GDM1 (cell line): Measurements from ENCODE around the gene RAPGEF1.

Experiments
- DNase-seq: peaks from one replicate; lab custom pipeline; 2025; lab: John Stamatoyannopoulos, UW

The RAPGEF1 gene

DNA sequence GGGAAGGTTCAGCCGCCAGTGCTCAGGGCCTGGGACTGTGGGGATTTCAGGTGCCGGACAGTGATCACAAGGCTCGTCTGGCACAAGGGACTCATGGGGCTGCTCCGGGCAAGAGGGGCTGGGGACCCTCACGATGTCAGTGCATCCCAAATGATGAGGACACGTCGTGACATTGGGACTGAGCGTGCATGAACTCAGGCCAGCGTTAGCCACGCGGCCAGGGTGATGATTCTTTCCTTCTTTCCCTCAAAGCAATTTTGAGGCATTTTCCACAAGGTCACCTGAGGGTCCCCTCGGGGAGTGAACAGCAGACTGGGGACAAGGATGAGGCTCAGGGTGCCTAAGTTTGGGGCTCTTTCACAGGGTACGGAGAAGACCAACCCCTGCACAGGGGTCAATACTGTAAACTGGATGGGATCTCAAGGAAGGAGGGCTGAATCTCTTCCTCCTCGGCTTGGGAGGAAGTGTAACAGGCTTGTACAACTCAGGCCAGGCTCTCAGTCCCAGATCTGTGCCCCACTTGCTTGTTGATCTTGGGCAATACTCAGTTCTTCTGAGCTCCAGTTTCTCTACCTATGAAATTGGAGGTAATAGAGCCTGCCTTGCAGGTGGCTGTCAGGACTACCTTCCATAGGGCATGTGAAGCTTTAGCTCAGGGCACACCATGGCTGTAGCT, 116.1 kb downstream of the RAPGEF1 start:
- no peak for DNase-seq

DNA sequence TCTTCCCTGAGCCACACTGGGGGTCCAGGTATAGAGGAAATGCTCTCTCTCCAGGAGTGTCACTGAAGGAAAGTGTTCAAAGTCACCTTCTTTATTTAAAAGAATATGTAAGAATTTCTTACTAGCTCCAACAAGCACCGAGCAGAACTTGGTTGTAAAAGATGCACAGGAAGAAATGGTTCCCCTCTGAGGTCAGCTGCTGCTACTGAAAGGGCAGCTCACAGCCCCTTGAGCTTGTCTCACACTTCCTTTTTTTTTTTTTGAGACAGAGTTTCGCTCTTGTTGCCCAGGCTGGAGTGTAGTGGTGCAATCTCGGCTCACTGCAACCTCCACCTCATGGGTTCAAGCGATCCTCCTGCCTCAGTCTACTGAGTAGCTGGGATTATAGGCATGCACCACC, 117.4 kb downstream of the RAPGEF1 start:
- DNase-seq: no peak

GRCh38 chr9:131621551-131622358, 118.1 kb downstream of the RAPGEF1 start:
- DNase-seq: no peak

- DNase-seq: no peak
Measured at GRCh38 chr9:131620764-131621520, 118.9 kb downstream of the RAPGEF1 start.

GRCh38 chr9:131619680-131620079, 120.2 kb downstream of the RAPGEF1 start:
- DNase-seq: no peak

DNA sequence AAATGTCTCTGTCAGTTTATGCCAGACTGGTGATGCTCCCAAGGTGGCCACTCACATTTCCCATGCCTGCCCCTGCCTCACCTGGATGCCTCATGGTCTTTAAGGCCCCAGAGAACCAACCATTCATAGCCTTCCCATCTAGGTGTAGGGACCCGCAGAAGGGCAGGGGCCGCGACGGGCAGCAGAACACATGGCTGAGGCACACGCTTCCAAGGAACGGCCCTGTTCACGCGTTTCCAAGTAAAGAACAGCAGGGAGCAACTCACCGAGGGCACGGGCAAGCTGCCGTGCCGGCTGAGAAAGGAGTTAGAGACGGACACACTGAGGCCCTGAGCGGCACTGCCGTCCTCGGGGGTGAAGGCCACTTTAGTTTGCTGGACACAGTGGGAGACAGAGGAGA, 121.1 kb downstream of the RAPGEF1 start:
- no peak for DNase-seq

DNA sequence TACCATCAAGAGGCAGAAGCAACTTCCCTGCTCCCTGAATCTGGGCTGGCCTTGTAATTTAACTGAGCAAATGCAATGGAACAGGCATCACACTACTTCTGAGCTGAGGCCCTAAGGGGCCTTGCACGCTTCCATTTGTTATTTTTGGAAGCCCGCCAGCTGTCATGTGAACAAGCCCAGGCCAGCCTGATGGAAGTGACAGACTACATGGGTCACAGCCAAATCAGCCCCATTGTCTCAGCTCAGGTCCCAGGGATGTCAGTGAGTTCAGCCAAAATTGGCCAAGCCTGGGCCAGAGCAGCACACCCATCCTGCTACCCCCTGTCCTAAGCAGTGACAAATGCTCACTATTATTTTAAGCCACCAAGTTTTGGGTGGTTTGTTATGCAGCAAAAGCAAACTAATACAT, 121.8 kb downstream of the RAPGEF1 start:
- no peak for DNase-seq

DNA sequence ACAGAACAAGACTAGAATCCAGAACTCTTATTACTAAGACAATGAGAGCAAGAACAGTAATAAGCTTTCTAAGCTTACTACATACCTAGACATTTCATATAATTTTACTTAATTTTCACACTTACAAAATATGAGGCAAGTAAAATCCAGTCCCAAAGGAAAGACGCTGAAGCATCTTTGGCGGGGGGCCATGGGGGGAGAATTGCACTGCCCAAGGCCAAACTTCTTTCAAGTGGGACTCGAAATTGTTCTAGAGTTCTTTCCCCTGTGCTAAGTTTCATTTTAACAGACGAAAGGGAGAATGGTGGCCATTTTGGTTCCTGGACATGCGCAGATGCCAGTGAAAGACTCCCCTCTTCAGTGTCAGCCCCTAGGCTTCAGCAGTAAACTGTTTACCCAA, 122.3 kb downstream of the RAPGEF1 start:
- DNase-seq: no peak

GRCh38 chr9:131616983-131617604, 122.8 kb downstream of the RAPGEF1 start:
- no peak for DNase-seq

- DNase-seq: no peak
Measured at GRCh38 chr9:131614340-131614915, 125.4 kb downstream of the RAPGEF1 start.

DNA sequence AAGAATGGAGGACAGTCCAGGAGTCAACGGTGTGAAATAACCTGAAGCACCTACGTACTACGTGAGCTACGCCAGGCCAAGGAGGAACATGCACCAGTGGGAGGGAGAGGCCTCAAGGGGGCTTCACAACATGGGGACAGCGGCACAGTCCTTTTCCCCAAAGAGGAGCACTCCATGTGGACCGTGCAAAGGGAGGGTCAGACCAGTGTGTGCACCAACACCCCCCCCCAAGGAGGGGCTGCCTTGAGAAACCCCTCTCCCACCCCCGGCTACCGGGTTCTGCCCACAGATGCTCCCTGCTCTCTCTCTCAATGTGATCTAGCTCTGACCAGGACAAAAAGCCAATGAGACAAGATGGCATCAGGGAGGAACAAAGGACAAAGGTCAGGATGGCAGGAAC, 126.0 kb downstream of the RAPGEF1 start:
- no peak for DNase-seq

- DNase-seq: no peak
Measured at GRCh38 chr9:131612851-131613250, 127.0 kb downstream of the RAPGEF1 start.

DNA sequence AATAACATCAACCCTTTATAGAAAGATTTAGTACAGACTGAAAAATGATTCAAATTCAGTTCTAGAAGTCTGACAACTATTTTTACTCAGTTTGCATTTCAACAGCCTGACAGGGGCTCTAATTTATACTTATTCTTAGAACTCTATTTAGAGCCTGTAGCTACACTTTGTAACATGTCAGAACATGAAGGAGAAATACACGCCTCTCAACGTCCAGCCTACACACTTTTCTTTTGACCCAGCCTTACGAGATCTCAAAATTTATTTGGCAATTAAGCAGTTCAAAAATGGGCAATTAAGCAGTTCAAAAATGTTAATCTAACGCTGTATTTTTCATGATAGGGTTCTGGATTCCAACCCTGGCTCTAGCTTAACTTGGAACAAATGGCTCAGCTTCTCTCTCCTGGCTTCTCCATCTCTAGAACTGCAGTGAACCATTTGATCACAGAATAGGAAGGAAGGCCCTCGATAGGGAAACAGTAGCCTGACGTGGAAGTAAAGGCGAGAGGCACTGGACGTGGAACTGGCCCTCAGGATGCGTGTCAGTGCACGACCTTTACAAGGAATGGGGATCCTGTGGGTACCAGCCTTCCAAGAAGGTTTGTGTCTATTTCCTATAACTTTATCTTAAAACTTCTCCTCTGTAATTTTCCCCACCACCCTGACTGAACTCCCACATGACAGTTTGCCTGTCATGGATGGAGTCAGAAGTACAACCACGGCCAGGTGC, 128.1 kb downstream of the RAPGEF1 start:
- DNase-seq: no peak

GRCh38 chr9:131610231-131610761, 129.6 kb downstream of the RAPGEF1 start:
- peak; percentile 32 for DNase-seq

DNA sequence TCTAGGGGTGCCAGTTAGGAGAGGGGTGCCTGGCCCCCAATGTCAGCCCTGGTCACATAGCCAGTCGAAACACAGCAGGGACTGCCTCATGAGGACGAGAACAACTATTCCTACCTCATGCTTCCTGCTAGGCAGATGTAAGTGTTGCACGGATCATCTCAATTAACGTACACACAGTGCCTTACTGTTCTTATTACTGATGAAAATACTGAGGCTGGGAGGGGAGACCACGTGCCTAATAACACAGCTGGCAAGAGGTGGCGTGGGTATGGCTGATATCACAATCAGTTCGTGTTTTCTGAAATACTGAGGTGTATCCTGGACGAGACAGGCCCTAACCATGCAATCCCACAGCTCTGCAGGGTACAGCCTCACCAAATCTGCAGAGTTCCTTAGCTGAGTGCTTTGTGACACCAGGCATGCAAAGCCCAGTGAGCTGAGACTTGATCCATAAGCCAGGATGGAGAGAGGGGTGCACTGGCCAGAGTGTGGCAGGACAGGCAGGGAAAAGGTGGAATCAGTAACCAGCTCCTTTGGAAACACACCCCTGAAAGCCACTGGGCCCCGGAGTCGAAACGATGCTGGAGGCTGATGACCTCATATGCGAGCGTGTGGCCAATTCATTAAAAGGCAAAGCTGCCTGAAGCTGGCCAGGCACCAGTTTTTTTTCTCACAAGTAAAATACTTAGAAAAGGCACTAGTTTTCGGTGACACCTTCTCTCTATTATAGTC, 130.6 kb downstream of the RAPGEF1 start:
- DNase-seq: no peak

DNA sequence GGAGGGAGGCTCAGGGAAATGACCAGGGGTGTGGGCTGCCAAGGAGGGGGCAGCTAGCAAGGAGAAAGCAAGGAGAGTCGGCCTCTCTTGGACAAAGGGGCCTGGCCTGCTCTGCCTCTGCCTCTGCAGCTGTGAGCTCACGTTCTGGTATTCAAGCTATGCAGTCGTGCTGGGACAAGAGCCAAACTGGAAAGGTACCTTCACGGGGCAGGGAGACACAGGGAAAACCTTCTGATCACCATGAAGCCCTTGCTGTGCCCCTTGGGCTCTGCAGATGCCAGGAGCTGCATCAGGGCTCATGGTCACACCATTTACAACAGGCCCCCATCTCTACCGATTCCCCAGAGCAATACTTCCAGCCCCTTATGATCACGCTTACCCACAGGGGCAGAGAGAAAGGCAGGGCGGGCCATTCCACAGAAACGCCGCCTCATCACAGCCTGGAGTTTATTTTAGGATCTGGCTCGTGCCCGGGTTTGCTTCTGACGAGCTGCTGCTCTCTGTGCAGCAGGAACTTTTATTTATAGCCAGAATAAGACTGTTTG, 131.3 kb downstream of the RAPGEF1 start:
- DNase-seq: no peak

DNA sequence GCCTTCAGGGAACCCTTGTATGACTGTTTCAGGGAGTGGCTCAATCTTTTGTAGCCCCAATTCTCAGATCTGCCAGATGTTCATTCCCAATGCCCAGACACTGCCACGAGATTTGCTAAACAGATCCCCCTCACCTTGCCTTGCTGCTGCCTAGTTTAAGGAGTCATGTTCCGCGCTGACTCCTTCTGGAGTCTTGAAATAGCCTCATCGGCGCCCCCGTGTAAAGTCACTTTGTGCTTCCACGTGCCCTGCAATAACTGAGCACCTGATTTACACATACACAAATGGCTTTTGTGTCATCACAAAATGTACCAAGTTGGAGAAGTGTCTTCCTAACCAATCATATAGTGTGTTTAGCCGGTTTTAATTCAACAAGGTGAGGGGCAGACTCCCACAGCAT, 132.3 kb downstream of the RAPGEF1 start:
- DNase-seq: no peak

DNA sequence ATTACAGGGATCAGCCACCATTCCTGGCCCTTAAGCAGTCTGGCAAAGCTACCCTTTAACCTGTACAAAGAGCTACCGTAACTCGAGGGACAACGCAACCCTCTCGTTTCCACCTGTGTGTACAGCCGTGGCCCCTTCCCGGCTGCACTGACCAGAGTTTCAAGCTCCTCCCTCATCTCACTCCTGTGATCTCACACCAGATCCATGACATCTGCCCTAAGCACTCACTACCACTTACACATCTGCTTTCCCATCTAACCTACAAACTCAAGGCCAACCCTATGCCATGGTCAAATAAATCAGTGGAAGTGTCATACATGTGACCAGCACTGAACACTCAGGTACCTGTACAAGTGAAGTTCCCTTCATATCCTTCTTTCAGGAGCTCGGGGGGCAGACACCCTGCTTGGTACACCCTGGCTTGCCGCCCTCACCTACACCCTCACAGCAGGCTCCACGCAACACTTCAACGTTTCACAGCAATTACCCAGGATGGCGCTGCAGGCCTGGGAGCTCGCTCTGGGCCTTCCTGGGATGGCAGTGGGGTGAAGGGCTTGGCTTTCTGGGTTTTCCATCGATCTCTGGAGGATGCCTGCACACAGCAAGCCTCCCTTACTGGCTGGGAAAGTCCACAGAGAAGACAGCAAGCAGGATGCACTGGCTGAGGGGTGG, 132.8 kb downstream of the RAPGEF1 start:
- DNase-seq: no peak

DNA sequence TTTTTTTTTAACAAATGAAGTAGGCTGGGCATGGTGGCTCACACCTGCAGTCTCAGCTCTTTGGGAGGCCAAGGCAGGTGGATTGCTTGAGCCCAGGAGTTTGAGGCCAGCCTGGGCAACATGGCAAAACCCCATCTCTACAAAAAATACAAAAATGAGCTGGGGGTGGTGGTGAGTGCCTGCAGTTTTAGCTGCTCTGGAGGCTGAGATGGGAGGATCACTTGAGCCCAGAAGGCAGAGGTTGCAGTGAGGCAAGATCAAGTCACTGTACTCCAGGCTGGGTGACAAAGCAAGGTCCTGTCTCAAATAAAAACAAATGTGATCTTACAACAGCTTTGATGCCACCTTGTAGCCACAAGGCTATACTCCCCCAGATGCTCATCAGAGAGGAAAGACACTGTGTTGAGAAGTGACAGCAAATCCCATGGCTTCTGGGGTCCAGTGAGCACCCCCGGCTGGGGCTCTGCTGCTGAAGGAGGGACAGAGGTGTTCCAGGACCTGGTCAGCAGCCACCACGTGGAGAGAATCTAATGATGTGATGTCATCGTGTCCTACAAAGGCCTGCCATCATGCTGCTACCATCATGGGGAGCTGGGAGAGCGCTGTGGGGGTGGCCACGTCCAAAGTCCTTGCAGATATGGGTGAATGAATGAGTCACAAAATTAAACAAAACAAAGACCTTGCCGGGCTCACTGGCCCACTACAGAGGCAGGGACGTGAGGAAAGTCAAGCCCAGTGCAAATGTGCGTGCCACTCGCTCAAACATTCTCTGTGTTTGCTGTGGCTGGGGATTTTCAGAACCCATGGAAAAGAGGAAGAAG, 133.9 kb downstream of the RAPGEF1 start:
- no peak for DNase-seq
